HEK293 (cell line): ENCODE measurements around the gene RUNX1.

Source experiments
- EGR2 ChIP-seq: fragments of 450-650 bp; formaldehyde crosslinking; IDR thresholded peaks from 2 replicates; pipeline ENCODE4 v1.5.1; 2016; ENCODE audit warnings: low read depth, missing biosample characterization, missing genetic modification characterization
- ZNF132 ChIP-seq: fragments of 450-650 bp; formaldehyde crosslinking; IDR thresholded peaks from 2 replicates; pipeline ENCODE4 v1.5.1; 2017; ENCODE audit warnings: missing biosample characterization, missing genetic modification characterization, borderline replicate concordance
- ZNF16 ChIP-seq: fragments of 450-650 bp; formaldehyde crosslinking; IDR thresholded peaks from 2 replicates; pipeline ENCODE4 v1.5.1; 2016; ENCODE audit warnings: low read depth, missing biosample characterization, missing genetic modification characterization
- TF ChIP-seq, protein P1 (sequence below): fragments of 450-650 bp; formaldehyde crosslinking; IDR thresholded peaks from 2 replicates; pipeline ENCODE4 v1.5.1; 2016; ENCODE audit warnings: missing biosample characterization, missing genetic modification characterization
- TF ChIP-seq, protein P2 (sequence below): fragments of 450-650 bp; formaldehyde crosslinking; IDR thresholded peaks from 2 replicates; pipeline ENCODE4 v1.5.1; 2016; ENCODE audit warnings: missing biosample characterization, missing genetic modification characterization
- TF ChIP-seq, protein P3 (sequence below): fragments of 450-650 bp; formaldehyde crosslinking; IDR thresholded peaks from 2 replicates; pipeline ENCODE4 v1.5.1; 2017; ENCODE audit warnings: missing biosample characterization, mild to moderate bottlenecking, missing genetic modification characterization, moderate library complexity

DNA sequence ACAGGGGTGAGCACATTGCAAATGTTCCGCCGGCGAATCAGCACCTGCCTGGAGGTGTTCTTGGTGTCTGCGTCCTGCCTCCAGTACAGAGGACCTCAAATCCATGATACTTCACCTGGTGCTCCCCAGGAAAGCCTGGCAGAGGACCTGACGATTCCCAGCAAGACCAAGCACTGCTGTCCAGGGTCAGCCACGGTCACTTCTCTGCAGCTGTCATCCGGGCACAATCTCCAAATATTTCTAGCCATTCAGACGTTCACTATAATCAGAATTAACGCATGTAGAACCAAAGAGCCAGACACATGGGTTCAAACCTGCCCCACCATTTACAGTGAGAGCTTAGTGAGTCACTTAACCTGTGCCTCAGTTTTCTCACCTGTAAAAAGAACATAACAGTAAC is 305.8 kb downstream of the RUNX1 start:
- TF ChIP-seq, protein P1, sequence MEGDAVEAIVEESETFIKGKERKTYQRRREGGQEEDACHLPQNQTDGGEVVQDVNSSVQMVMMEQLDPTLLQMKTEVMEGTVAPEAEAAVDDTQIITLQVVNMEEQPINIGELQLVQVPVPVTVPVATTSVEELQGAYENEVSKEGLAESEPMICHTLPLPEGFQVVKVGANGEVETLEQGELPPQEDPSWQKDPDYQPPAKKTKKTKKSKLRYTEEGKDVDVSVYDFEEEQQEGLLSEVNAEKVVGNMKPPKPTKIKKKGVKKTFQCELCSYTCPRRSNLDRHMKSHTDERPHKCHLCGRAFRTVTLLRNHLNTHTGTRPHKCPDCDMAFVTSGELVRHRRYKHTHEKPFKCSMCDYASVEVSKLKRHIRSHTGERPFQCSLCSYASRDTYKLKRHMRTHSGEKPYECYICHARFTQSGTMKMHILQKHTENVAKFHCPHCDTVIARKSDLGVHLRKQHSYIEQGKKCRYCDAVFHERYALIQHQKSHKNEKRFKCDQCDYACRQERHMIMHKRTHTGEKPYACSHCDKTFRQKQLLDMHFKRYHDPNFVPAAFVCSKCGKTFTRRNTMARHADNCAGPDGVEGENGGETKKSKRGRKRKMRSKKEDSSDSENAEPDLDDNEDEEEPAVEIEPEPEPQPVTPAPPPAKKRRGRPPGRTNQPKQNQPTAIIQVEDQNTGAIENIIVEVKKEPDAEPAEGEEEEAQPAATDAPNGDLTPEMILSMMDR (tag by site-specific recombination): no peak
- TF ChIP-seq, protein P2, sequence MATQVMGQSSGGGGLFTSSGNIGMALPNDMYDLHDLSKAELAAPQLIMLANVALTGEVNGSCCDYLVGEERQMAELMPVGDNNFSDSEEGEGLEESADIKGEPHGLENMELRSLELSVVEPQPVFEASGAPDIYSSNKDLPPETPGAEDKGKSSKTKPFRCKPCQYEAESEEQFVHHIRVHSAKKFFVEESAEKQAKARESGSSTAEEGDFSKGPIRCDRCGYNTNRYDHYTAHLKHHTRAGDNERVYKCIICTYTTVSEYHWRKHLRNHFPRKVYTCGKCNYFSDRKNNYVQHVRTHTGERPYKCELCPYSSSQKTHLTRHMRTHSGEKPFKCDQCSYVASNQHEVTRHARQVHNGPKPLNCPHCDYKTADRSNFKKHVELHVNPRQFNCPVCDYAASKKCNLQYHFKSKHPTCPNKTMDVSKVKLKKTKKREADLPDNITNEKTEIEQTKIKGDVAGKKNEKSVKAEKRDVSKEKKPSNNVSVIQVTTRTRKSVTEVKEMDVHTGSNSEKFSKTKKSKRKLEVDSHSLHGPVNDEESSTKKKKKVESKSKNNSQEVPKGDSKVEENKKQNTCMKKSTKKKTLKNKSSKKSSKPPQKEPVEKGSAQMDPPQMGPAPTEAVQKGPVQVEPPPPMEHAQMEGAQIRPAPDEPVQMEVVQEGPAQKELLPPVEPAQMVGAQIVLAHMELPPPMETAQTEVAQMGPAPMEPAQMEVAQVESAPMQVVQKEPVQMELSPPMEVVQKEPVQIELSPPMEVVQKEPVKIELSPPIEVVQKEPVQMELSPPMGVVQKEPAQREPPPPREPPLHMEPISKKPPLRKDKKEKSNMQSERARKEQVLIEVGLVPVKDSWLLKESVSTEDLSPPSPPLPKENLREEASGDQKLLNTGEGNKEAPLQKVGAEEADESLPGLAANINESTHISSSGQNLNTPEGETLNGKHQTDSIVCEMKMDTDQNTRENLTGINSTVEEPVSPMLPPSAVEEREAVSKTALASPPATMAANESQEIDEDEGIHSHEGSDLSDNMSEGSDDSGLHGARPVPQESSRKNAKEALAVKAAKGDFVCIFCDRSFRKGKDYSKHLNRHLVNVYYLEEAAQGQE (tag by site-specific recombination): no peak
- TF ChIP-seq ZNF132 (tag by site-specific recombination) (no peak), ZNF16 (tag by site-specific recombination) (no peak), EGR2 (no peak)
- TF ChIP-seq, protein P3, sequence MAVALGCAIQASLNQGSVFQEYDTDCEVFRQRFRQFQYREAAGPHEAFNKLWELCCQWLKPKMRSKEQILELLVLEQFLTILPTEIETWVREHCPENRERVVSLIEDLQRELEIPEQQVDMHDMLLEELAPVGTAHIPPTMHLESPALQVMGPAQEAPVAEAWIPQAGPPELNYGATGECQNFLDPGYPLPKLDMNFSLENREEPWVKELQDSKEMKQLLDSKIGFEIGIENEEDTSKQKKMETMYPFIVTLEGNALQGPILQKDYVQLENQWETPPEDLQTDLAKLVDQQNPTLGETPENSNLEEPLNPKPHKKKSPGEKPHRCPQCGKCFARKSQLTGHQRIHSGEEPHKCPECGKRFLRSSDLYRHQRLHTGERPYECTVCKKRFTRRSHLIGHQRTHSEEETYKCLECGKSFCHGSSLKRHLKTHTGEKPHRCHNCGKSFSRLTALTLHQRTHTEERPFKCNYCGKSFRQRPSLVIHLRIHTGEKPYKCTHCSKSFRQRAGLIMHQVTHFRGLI: no peak
